SHP77 treated with DMSO at 0.1 percent for 48 hours (cell line): ENCODE results near the gene GIN1.
"Not testable (repeated sequence)": the region's sequence is repeated elsewhere in the genome, so short reads cannot be mapped to it uniquely, and the experiment has no call there.

Experiments
- DNase-seq: peaks from one replicate; lab custom pipeline; 2025; lab: John Stamatoyannopoulos, UW

GIN1 gene

GRCh38 chr5:103109277-103109676 is 10.7 kb downstream of the GIN1 start:
- DNase-seq: no peak

GRCh38 chr5:103108086-103108485 is 11.9 kb downstream of the GIN1 start:
- no peak for DNase-seq

- DNase-seq: no peak
Measured at GRCh38 chr5:103102234-103102633, 17.7 kb downstream of the GIN1 start.

GRCh38 chr5:103101079-103101750 is 18.7 kb downstream of the GIN1 start:
- no peak for DNase-seq

- DNase-seq: no peak
Measured at GRCh38 chr5:103098993-103099392, 20.9 kb downstream of the GIN1 start.

- no peak for DNase-seq
Measured at GRCh38 chr5:103094737-103095136, 25.2 kb downstream of the GIN1 start.

GRCh38 chr5:103093727-103094126 is 26.2 kb downstream of the GIN1 start:
- DNase-seq: no peak

GRCh38 chr5:103092676-103093075 is 27.3 kb downstream of the GIN1 start:
- DNase-seq: no peak

GRCh38 chr5:103090791-103091190 is 29.1 kb downstream of the GIN1 start:
- no peak for DNase-seq

- DNase-seq: no peak
Measured at GRCh38 chr5:103089272-103089671, 30.7 kb downstream of the GIN1 start.

GRCh38 chr5:103086547-103086946 is 33.4 kb downstream of the GIN1 start:
- DNase-seq: no peak

- no peak for DNase-seq
Measured at GRCh38 chr5:103079796-103080195, 40.1 kb downstream of the GIN1 start.

GRCh38 chr5:103075442-103075841 is 44.5 kb downstream of the GIN1 start:
- DNase-seq: no peak

- DNase-seq: not testable (repeated sequence)
Measured at GRCh38 chr5:103073500-103073899, 46.4 kb downstream of the GIN1 start.

- no peak for DNase-seq
Measured at GRCh38 chr5:103066326-103066725, 53.6 kb downstream of the GIN1 start.

- DNase-seq: no peak
Measured at GRCh38 chr5:103060424-103060954, 59.4 kb downstream of the GIN1 start.

GRCh38 chr5:103059525-103059924 is 60.4 kb downstream of the GIN1 start:
- no peak for DNase-seq

GRCh38 chr5:103057208-103058130 is 62.5 kb downstream of the GIN1 start:
- no peak for DNase-seq

GRCh38 chr5:103046706-103047105 is 73.2 kb downstream of the GIN1 start:
- DNase-seq: not testable (repeated sequence)

GRCh38 chr5:103041071-103041676 is 78.8 kb downstream of the GIN1 start:
- peak; percentile 57 for DNase-seq

GRCh38 chr5:103037673-103038455 is 82.1 kb downstream of the GIN1 start:
- no peak for DNase-seq

GRCh38 chr5:103036601-103037000 is 83.3 kb downstream of the GIN1 start:
- DNase-seq: no peak
